Measurements from ENCODE around the gene CCM2L.

Gene CCM2L

GRCh38 chr20:31996996-31997395 lies 13.2 kb upstream of the CCM2L start:
- DNase-seq: no peak

DNA sequence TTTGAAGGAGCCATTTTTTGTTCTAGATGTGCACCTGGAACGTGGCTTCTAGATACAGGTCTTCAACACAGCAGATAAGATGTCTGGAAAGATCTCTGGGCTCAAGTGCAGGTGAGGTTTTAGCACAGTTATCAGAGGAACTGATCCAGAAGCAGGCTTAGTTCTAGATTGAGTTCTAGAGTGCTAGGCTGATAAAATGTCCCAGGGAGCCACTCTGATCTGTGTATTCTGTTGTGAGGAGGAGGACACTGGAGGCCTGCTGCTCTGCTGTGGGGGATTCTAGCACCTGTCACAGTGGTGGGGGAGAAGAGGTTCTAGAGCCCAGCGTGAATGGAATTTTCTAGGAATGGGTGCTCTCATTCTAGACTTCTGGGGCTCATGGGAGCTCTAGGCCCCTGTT lies 12.0 kb upstream of the CCM2L start:
- no peak for DNase-seq

DNA sequence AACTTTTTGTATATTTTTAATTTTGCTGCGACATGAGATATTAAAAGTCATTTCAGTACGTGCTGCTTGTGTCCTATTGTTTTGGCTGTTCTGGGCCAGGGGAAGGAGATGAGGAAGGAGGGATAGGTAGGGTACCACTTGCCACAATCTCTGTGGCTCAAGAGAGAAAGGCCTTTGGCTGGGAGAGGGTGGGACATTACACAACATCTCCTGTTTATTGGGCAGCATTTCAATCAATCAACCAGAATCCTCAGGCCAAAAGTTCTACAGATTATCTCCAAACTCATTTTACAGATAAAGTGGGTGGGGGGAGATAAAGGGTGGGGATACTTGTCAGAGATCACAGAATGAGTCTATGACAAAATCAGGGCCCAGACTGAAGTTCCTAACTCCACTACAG lies 6.9 kb upstream of the CCM2L start:
- no peak for DNase-seq

- no peak for DNase-seq
Measured at GRCh38 chr20:32004963-32005362, 5.3 kb upstream of the CCM2L start.

GRCh38 chr20:32006053-32006452 lies 4.2 kb upstream of the CCM2L start:
- DNase-seq: no peak

DNA sequence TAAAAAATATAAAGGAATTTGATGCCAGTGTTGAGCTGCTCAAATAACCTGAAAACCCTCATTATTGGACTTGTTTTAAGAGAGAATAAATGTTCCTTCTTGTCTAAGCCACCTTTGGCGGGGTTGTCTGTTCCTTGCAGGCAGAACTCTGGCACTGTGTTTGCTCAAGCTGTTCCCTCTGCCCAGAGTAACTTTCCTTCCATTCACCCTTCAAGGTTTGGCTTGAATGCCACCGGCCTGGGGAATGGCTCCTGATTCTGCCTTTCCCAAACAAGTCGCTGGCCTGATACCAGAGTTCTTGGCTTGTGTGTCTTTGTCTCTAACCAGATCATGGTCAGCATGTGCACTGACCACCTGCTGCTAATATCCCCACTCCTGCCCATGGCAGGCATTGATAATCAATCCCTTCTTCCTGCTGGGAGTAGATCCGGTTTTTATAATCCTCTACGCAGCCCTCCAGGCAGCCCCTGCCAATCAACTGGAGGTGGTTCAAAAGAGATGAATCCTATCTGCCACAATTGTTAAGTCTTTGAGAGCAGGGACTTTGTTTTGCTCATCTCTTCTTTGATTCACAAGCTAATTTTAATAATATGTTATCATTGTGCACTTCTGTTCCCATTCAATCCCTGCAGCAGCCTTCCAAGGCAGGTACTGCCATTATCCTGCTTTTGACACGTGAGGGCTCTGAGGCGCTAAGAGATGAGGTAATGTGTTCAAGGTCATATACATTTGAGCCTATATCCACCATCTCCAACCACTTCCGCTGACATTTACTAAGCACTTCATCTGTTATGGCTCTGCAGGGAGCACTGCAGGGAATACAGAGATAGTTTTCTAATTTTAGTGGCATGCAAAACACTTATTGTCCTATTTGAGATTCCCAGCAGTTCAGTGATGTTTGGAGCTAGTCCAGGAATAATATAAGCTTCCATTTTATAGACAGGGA lies 3.1 kb upstream of the CCM2L start:
- DNase-seq: no peak

GRCh38 chr20:32007787-32008616 lies 2.2 kb upstream of the CCM2L start:
- no peak for DNase-seq

DNA sequence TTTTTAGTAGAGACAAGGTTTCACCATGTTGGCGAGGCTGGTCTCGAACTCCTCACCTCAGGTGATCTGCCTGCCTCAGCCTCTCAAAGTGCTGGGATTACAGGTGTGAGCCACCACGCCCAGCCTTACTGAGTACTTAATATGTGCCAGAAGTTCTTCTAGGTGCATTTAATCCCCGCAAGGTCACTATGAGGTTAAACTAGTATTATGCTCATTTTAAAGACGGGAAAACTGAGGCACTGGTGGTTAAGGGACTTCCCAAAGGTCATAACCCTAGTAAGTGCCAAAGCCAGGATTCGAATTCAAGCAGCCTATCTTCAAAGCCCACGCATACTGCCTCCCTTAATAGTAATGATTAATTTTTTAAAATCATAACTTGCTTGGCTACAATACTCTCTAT lies 674 bp upstream of the CCM2L start:
- DNase-seq: no peak

GRCh38 chr20:32010666-32011065 lies 428 bp downstream of the CCM2L start:
- DNase-seq: no peak

DNA sequence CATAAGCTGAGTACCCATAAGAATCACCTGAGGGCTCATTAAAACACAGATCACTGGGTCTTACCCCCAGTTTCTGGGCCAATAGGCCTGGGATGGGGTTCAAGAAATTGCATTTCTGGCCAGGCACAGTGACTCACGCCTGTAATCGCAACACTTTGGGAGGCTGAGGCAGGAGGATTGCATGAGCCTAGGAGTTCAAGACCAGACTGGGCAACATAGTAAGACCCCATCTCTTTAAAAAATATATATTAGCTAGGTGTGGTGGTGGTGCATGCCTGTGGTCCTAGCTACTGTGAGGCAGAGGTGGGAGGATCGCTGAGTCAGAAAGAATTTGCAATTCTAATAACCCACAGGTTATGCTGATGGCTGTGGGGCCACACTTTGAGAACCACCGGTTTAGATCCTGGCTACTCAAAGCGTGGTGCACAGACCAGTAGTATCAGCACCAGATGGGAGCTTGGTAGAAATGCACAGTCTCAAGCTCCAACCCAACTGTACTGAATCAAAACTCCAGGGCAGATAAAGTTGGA lies 2.0 kb downstream of the CCM2L start:
- no peak for DNase-seq

DNA sequence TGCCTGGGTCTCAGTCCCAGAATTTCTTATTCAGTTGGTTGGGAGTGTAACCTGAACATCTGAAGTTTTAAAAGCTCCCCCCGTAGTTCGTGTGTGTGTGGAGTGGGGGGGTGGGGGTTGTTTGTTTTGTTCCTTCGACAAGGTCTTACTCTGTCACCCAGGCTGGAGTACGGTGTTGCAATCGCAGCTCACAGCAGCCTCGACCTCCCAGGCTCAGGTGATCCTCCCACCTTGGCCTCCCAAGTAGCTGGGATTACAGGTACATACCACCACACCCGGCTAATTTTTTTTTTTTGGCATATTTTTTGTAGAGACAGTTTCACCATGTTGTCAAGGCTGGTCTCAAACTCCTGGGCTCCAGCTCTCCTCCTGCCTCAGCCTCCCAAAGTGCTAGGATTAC lies 3.1 kb downstream of the CCM2L start:
- no peak for DNase-seq

DNA sequence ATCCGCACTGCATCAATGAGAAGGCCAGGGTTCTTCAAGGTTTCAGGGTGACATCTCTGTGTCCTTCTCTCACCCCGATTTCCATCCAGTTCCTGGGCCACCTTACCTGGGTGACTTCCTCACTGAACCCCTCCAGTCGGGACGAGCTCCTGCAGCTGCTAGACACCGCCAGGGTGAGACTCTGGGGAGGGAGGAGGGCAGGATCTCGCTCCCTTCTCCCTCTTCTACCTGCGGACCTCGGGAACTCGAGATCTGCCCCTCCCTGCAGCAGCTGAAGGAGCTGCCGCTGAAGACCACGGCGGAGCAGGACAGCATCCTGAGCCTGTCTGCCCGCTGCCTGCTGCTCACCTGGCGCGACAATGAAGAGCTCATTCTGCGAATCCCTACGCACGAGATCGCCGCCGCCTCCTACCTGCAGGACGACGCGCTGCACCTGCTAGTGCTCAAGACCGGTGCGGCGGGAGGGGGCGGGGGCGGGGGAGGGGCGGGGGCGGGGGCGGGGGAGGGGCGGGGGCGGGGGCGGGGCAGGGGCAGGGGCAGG lies 7.5 kb downstream of the CCM2L start:
- peak; percentile 15 for DNase-seq

- peak; percentile 35 for DNase-seq
Measured at GRCh38 chr20:32018269-32019155, 8.3 kb downstream of the CCM2L start.

GRCh38 chr20:32019156-32019510 lies 8.9 kb downstream of the CCM2L start:
- no peak for DNase-seq

GRCh38 chr20:32019563-32020463 lies 9.6 kb downstream of the CCM2L start:
- no peak for DNase-seq

- no peak for DNase-seq
Measured at GRCh38 chr20:32021091-32021490, 10.9 kb downstream of the CCM2L start.

- DNase-seq: no peak
Measured at GRCh38 chr20:32024683-32025295, 14.6 kb downstream of the CCM2L start.

GRCh38 chr20:32027643-32028042 lies 17.4 kb downstream of the CCM2L start:
- DNase-seq: no peak

DNA sequence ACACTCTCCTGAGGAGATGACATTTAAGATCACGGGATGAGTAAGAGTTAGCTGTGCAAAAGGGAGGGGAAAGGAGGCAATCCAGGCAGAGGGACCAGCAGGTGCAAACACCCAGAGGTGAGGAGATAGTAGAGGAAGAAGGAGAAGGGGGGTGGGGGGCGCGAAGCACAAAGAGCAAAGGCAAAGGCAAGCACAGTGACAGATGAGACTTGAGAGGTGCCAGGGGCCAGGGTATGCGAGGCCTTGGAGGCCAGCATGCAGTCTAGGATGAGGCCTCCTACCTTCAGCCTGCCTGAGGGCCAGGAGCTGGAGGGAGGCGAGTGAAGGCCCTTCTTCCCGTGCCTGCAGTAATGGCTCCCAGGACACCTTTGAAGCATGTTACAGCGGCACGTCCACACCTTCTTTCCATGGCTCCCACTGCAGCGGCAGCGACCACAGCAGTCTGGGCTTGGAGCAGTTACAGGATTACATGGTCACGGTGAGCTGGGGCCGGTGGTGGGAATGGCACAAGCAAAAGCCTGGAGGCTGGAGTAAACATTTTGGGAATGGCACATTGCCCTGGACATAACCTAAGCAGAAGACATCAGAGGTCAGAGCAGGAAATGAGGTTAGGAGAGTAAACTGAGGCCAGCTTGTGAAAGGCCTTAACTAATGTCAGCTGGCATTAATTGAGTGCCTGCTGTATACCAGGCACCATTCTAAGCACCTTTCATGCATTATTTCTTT lies 18.6 kb downstream of the CCM2L start:
- DNase-seq: no peak

DNA sequence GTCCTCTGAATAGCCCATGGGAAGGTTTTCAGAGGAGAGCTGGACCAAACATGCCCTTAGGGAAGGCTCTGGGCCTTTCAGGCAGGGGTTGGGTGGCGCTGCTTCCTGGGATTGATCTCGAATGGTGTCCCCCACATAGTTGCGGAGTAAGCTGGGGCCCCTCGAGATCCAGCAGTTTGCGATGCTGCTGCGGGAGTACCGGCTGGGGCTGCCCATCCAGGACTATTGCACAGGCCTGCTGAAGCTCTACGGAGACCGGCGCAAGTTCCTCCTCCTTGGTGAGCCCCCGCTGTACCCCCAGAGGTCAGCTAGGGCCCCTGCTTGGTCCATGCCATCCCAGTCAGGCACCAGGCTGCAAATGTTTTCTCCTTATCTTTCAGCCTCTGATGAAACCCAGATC lies 19.3 kb downstream of the CCM2L start:
- DNase-seq: no peak
